Neural progenitor cell (in vitro differentiated cells): ENCODE data around the gene PRKAG1.

Experiments used
- EZH2phosphoT487 ChIP-seq: fragments of 200-600 bp; sonication (generic); IDR thresholded peaks from 2 replicates; pipeline ENCODE4 v1.6.1; 2017; ENCODE audit warnings: antibody characterized with exemption
- TF ChIP-seq, protein P1 (sequence below): fragments of 200-600 bp; sonication (generic); IDR thresholded peaks from 2 replicates; pipeline ENCODE4 v1.5.1; 2017; ENCODE audit warnings: antibody characterized with exemption, mild to moderate bottlenecking

DNA sequence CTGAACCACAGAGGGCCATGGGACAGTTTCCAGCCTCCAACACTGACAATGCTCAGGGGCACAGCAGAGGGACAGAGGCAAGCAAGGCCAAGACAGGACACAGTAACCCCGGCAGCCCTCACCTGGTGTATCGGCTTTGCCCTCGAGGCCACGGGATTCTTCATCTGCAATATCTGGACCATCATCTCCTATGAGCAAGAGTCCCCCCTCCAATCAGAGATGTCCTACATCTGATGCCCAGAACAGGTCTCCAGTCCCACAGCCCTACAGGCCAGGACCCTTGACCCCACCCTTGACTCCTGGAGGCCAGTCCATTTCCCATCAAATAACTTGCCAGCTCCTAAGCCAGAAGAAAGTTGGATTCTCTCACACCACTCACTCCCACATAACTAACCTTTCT, 24.7 kb upstream of the PRKAG1 start:
- no peak for TF ChIP-seq EZH2phosphoT487
- TF ChIP-seq, protein P1, sequence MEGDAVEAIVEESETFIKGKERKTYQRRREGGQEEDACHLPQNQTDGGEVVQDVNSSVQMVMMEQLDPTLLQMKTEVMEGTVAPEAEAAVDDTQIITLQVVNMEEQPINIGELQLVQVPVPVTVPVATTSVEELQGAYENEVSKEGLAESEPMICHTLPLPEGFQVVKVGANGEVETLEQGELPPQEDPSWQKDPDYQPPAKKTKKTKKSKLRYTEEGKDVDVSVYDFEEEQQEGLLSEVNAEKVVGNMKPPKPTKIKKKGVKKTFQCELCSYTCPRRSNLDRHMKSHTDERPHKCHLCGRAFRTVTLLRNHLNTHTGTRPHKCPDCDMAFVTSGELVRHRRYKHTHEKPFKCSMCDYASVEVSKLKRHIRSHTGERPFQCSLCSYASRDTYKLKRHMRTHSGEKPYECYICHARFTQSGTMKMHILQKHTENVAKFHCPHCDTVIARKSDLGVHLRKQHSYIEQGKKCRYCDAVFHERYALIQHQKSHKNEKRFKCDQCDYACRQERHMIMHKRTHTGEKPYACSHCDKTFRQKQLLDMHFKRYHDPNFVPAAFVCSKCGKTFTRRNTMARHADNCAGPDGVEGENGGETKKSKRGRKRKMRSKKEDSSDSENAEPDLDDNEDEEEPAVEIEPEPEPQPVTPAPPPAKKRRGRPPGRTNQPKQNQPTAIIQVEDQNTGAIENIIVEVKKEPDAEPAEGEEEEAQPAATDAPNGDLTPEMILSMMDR: no peak
